PFSK-1 (cell line): Measurements from ENCODE around the gene MICALL2.

ENCODE experiments used
- POLR2AphosphoS5 ChIP-seq: IDR thresholded peaks from 2 replicates; pipeline ENCODE4 v1.6.1; 2012; ENCODE audit warnings: low read depth, mild to moderate bottlenecking, control low read depth, low read length, moderate library complexity
- SIN3A ChIP-seq: IDR thresholded peaks from 2 replicates; pipeline ENCODE4 v1.6.1; 2012; ENCODE audit warnings: mild to moderate bottlenecking, low read length, moderate library complexity, borderline replicate concordance; ENCODE audit not compliant: insufficient read depth
- TAF1 ChIP-seq: IDR thresholded peaks from 2 replicates; pipeline ENCODE4 v1.6.1; 2012; ENCODE audit warnings: low read length, control low read depth, borderline replicate concordance; ENCODE audit not compliant: insufficient read depth

DNA sequence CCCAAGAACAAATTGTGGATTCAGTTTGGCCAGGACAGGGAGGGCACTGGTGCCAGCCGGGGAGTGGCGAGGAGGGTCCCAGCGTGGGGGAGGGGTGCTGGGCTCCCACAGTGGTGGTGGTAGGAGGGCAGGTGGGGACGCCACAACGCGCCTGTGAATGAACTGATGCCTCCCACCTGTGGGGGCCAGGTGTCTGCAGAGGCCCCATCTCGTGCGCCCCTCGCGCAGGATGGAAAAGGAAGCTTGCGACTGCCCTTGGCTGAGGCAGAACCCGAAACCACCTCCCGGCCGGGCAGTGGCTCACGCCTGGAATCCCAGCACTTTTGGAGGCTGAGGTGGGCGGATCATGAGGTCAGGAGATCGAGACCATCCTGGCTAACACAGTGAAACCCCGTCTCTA is 72.0 kb downstream of the MICALL2 start:
- TF ChIP-seq POLR2AphosphoS5 = no peak
- no peak for TF ChIP-seq TAF1
- TF ChIP-seq SIN3A = no peak
